Ascending aorta (tissue), 2 donors: ENCODE measurements around the gene VEGFB. TPM values are rescaled to one million over a fixed set of nuclear protein-coding genes. Genes with fewer than 3 reads are reported as not detected.
A peak's percentile ranks its signal among the peaks of the same experiment; 100 is the strongest.

ENCODE experiments used
- DNase-seq, 2 donors: peaks; one replicate each; pipeline ENCODE4 v3.0.0-alpha.2; 2019; ENCODE audit warnings: low spot score in 2 of 2
- H3K27ac ChIP-seq, 2 donors: fragments of 200-600 bp; sonication (generic); one replicate each; pipeline ENCODE4 v1.5.1; 2016 to 2017; ENCODE audit warnings: mild to moderate bottlenecking in 1 of 2
- H3K27me3 ChIP-seq: fragments of 200-600 bp; sonication (generic); one replicate; pipeline ENCODE4 v1.5.1; 2017
- H3K36me3 ChIP-seq, 2 donors: fragments of 200-600 bp; sonication (generic); one replicate each; pipeline ENCODE4 v1.5.1; 2016
- H3K4me1 ChIP-seq, 2 donors: fragments of 200-600 bp; sonication (generic); one replicate each; pipeline ENCODE4 v1.5.1; 2016 to 2017; ENCODE audit warnings: mild to moderate bottlenecking in 1 of 2
- H3K4me3 ChIP-seq, 2 donors: fragments of 200-600 bp; sonication (generic); one replicate each; pipeline ENCODE4 v1.5.1; 2016 to 2017; ENCODE audit warnings: mild to moderate bottlenecking in 1 of 2
- H3K9me3 ChIP-seq, 2 donors: fragments of 200-600 bp; sonication (generic); one replicate each; pipeline ENCODE4 v1.5.1; 2016
- intact Hi-C: fragments of 100-400 bp; cut with DNase I; formaldehyde crosslinking; loops from one replicate; pipeline ENCODE4 v1.15.1; 2023
- total RNA-seq: library from RNA; depleted of rRNA; stranded (reverse); fragments of >200 nt; gene quantifications from one replicate; pipeline ENCODE4 v1.1.0, GENCODE V29; 2016
- TF ChIP-seq, protein P1 (sequence below), 3 experiments: fragments of 200-600 bp in 2 of 3; fragments of 450-650 bp in 1 of 3; sonication (generic) in 2 of 3; IDR thresholded peaks; one replicate each; pipeline ENCODE4 v1.5.1; 2016 to 2019; ENCODE audit warnings: antibody characterized with exemption in 3 of 3, mild to moderate bottlenecking in 1 of 3, moderate library complexity in 1 of 3

Gene VEGFB
- 188 TPM for total RNA-seq

DNA sequence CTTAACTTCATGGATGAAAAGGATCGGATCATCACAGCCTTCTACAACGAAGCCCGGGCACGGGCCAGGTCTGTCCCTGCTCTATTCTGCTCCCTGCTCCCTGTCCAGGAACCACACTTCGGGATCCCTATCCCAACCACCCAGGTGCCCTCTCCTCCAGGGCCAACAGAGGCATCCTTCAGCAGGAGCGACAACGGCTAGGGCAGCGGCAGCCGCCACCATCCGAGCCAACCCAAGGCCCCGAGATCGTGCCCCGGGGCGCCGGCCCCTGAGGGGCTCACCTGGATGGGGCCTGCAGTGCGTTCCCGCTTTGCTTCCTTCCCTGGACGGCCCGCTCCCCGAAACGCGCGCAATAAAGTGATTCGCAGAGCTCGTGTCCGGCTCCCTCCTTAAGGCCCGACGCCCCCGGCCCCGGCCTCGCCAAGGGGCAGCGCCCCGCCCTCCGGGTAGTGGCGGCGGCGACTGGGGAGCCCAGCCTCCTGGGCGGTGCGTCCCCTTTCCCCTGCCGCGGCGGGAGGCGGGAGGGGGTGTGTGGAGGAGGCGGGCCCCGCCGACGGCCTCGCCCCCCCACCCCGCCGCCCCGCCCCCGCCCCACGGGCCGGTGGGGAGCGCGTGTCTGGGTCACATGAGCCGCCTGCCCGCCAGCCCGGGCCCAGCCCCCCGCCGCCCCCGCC, at the start of gene VEGFB:
TSS of gene VEGFB (plus strand) at position 672 of the 674 bp plus-strand sequence. CDS start 250 bp downstream, outside the sequence.
- Histone ChIP-seq H3K27me3 (no peaks in the 10 kb centered on the region), H3K36me3 (peaks cover 17 to 19% of the 10 kb centered on the region in 2 donors), H3K9me3 (no peaks in the 10 kb centered on the region), H3K27ac (peak within 1 kb of the TSS; percentile 84 to 92), H3K4me1 (peaks cover 5 to 33% of the 10 kb centered on the region in 2 donors), H3K4me3 (peak within 1 kb of the TSS; percentile 87 to 92)
- TF ChIP-seq, protein P1, sequence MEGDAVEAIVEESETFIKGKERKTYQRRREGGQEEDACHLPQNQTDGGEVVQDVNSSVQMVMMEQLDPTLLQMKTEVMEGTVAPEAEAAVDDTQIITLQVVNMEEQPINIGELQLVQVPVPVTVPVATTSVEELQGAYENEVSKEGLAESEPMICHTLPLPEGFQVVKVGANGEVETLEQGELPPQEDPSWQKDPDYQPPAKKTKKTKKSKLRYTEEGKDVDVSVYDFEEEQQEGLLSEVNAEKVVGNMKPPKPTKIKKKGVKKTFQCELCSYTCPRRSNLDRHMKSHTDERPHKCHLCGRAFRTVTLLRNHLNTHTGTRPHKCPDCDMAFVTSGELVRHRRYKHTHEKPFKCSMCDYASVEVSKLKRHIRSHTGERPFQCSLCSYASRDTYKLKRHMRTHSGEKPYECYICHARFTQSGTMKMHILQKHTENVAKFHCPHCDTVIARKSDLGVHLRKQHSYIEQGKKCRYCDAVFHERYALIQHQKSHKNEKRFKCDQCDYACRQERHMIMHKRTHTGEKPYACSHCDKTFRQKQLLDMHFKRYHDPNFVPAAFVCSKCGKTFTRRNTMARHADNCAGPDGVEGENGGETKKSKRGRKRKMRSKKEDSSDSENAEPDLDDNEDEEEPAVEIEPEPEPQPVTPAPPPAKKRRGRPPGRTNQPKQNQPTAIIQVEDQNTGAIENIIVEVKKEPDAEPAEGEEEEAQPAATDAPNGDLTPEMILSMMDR (IDR thresholded peaks at IDR 0.05) = no peak
- intact Hi-C loops = no loop called here
- peak in 1 of 2 donors; percentile 87 for DNase-seq

GRCh38 chr11:64185175-64185692, 49.1 kb upstream of the VEGFB start:
- Histone ChIP-seq H3K4me1 (peaks cover 5 to 40% of the 10 kb centered on the region in 2 donors), H3K27ac (peak overlapping the region; percentile 89 to 92), H3K4me3 (peak overlapping the region; percentile 61 to 69), H3K9me3 (no peaks in the 10 kb centered on the region), H3K27me3 (no peaks in the 10 kb centered on the region), H3K36me3 (no peaks in the 10 kb centered on the region)
- peak; percentile 74 to 97 for DNase-seq
- TF ChIP-seq, protein P1 (IDR thresholded peaks at IDR 0.05) = peak; percentile 28 to 76 (median 54)
- intact Hi-C loops = loop anchor here (1.0 kb wide), 1 partner anchor 45 kb away; the partner anchor contains the start of gene DNAJC4

GRCh38 chr11:64185693-64186491, 48.5 kb upstream of the VEGFB start, which contains the start of gene STIP1:
Gene STIP1, plus strand, starts transcription at chr11:64186171. Its CDS starts 91 bp downstream, at chr11:64186262.
- Histone ChIP-seq H3K9me3 (no peaks in the 10 kb centered on the region), H3K27me3 (no peaks in the 10 kb centered on the region), H3K4me1 (peaks cover 5 to 35% of the 10 kb centered on the region in 2 donors), H3K27ac (peak within 1 kb of the TSS; percentile 92), H3K4me3 (peak within 1 kb of the TSS; percentile 61 to 69), H3K36me3 (peaks cover 0 to 3% of the 10 kb centered on the region in 2 donors)
- DNase-seq = peak; percentile 99 to 100
- intact Hi-C loops = loop anchor here (1.0 to 2.0 kb wide), 2 partner anchors 41 to 44 kb away; partner anchors contain the start of genes DNAJC4, NUDT22 and TRPT1
- TF ChIP-seq, protein P1 (IDR thresholded peaks at IDR 0.05) = peak; percentile 10 to 31 (median 28)

- TF ChIP-seq, protein P1 (IDR thresholded peaks at IDR 0.05) = no peak
- H3K4me1 ChIP-seq = peaks cover 5 to 27% of the 10 kb centered on the region in 2 donors
- no peak overlapping the region for H3K4me3 ChIP-seq
- H3K36me3 ChIP-seq = peaks cover 0 to 3% of the 10 kb centered on the region in 2 donors
- no peaks in the 10 kb centered on the region for H3K27me3 ChIP-seq
- no peaks in the 10 kb centered on the region for H3K9me3 ChIP-seq
- no peak for DNase-seq
- intact Hi-C loops = loop anchor here (2.0 kb wide), 1 partner anchor 40 kb away; the partner anchor contains the start of genes NUDT22 and TRPT1
- peak overlapping the region; percentile 66 to 92 for H3K27ac ChIP-seq
Observed at GRCh38 chr11:64186492-64187165, 47.8 kb upstream of the VEGFB start.

- DNase-seq = no peak
Observed at GRCh38 chr11:64192434-64192833, 42.0 kb upstream of the VEGFB start.

More at GRCh38 chr11:64192434-64192833, 42.0 kb upstream of the VEGFB start:
- Histone ChIP-seq H3K27me3 (no peaks in the 10 kb centered on the region), H3K4me1 (peaks cover 0 to 3% of the 10 kb centered on the region in 2 donors), H3K4me3 (no peak overlapping the region), H3K36me3 (peaks cover 43 to 54% of the 10 kb centered on the region in 2 donors), H3K9me3 (no peaks in the 10 kb centered on the region), H3K27ac (no peak overlapping the region)
- intact Hi-C loops = no loop called here
- TF ChIP-seq, protein P1 (IDR thresholded peaks at IDR 0.05) = no peak
